GM19324 (cell line): ENCODE results near the gene BLTP3A.
"Not testable (repeated sequence)": the region's sequence is repeated elsewhere in the genome, so short reads cannot be mapped to it uniquely, and the experiment has no call there.

Experiments used
- ATAC-seq: cut with Tn5 transposase; IDR thresholded peaks from one replicate; pipeline ENCODE4 v1.9.1; 2021; ENCODE audit warnings: mild to moderate bottlenecking, moderate library complexity; ENCODE audit not compliant: unreplicated experiment, low FRiP score

BLTP3A gene

DNA sequence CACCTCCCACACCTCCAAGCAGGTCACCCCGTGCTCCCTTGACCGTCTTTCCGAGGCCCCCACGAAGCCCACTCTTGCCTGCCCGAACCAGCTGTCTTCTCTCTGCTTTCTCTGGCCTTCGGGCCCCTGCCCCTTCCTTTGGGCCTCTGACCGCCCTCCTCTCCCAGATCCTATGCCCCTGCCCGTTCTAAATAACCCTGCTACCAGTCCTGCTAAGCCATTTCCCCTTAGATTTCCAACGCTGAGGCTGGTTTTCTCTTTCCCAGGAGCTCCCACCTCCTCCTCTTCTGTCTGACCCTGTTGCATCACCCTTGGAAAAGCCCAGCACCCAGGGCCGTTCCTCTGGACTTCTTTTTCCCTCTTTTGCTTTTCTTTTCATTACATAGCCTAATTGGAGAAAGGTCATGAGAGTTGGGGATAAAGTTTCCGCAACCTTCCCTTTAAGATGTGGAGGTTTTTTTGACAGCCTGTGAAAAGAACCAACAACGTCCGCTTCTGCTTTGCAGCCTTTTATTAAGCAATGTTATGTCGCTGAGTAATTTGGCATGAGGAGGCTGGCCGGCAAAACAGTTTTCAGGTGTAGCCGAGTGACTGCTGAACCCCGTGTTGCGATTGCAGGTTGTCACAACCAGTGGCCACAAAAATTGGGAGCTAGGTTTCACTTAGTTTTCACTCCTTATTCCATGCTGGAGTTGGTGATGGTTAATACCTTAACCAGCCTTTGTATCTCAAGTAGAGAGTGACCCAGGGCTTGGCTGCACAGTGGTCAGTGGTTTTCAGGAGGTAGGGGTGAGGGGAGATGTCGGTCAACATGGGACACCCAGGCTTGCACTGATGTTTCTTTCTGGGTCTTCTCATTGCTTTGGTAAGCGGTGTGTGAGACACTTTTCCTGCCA lies 970 bp downstream of the BLTP3A start:
- peak; percentile 11 for ATAC-seq

DNA sequence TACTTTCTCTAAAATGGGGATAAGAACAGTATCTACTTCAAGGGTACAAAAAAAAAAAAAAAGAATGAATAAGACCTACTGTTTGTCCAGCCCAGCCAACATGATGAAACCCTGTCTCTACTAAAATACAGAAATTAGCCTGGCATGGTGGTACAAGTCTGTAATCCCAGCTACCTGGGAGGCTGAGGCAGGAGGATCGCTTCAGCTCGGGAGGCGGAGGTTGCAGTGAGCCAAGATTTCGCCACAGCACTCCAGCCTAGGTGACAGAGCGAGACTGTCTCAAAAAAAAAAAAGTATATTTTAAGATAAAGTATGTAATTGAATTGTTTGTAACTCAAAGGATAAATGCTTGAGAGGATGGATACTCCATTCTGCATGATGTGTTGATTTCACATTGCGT lies 2.0 kb downstream of the BLTP3A start:
- no peak for ATAC-seq

DNA sequence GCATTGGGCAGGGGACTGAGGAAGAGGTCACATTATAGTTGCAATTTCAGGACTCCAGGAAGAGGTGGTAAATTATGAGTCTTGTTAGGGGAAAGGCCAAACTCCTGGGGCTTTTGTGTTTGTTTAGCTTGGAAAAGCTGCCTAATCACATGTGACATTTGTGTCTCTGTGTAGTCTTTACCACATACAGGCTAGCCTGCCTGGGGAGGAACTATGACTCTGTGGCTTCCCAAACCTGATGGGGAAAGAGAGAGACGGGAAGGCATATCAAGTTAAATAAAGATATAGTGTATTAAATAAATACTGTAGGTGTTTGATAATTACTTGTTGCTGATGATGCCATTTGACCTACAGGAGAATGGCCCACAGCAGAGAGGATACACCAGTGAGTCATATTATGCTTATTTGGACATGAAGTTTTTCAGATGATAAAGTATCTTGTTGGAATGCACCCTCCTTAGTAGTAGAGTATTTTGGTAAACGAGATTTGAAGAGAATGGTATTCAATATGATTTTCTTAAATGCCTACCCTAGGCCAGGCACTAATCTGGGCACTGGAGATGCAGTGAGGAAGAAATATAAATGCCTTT lies 4.0 kb downstream of the BLTP3A start:
- ATAC-seq: no peak

DNA sequence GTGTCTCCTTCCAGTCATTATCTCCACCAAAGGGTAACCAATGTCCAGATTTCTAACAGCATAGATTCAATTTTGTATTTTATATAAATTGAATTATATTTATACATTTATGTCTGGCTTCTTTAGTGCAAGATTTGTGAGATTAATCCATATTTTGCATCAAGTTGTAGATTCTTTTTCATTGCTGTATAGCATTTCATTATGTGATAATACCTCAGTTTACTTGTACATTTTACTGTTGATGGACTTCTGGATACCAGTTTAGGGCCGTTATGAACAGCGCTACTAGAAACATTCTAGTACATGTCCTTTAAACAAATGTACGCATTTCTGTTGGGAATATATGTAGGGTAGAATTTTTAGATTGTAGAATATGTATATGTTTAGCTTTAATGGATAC lies 6.2 kb downstream of the BLTP3A start:
- no peak for ATAC-seq

DNA sequence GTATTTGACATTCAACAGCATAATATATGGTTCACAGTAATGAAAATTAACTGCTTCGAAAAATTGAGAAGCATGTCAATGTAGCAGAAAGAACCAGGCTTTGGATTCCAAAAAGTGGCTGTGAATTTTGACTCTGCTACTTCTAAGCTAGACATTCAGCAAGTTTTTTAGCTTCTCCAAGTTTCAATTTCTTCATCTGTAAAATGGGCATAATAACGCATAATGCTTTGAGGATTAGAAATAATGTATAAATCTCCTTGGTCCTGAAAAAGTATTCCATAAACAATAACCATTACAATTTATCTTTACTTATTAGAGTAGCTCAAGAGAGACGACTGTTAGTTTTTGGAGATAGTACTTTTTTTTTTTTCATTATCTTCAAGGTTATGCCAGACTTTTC lies 7.7 kb downstream of the BLTP3A start:
- no peak for ATAC-seq

DNA sequence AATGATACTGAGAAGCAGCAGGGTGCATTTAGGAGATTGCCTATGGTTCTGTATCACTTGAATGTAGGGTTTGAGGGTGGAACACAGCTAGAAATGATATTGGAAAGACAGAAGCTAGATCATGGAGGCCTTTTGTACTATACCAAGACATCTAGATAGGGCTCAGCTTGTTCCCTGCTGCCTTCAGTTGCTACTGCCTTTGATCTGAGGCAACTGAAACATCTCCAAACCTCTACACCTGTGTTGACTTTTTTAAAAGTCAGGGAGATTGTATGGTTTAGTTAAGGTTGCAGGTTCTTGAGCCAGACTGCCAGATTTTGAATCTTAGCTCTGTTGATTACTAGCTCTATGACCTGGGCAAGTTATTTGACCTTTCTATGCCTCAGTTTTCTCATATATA lies 12.7 kb downstream of the BLTP3A start:
- no peak for ATAC-seq

DNA sequence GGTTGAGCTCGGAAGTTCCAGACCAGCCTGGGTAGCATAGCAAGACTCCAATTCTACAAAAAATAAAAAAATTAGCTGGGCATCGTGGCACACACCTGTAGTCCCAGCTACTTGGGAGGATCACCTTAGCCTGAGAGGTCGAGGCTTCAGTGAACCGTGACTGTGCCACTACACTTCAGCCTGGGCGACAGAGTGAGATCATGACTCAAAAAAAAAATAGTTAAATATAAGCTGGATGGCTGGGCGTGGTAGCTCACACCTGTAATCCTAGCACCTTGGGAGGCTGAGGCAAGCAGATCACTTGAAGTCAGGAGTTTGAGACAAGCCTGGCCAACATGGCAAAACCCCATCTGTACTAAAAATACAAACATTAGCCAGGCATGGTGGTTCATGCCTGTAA lies 13.2 kb downstream of the BLTP3A start:
- not testable (repeated sequence) for ATAC-seq

DNA sequence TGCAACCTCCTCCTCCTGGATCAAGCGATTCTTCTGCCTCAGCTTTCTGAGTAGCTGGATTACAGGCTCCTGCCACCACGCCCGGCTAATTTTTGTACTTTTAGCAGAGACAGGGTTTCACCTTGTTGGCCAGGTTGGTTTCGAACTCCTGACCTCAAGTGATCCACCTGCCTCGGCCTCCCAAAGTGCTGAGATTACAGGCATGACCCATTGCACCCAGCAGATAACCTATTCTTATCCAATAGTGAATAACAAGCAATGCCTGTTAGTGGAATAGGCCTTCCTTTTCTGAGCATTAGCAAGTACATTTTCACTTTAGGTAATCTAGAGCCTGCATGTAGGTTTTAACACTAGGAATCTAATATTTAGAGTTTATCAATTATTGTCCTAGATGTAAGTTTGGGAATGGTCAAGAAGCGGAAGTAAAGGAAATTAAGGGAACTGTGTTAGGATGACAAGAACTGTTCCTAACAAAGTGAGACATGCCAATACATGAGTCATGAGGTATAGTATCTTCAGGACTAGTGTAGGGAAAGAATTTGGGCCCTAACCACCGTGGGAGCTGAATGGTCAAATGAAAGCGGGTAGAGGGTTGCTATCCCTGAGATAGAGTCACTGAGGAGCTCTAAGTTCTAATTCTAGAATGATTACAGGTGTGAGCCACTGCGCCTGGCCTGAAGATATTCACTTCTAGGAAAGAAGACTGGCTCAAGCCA lies 15.0 kb downstream of the BLTP3A start:
- no peak for ATAC-seq

DNA sequence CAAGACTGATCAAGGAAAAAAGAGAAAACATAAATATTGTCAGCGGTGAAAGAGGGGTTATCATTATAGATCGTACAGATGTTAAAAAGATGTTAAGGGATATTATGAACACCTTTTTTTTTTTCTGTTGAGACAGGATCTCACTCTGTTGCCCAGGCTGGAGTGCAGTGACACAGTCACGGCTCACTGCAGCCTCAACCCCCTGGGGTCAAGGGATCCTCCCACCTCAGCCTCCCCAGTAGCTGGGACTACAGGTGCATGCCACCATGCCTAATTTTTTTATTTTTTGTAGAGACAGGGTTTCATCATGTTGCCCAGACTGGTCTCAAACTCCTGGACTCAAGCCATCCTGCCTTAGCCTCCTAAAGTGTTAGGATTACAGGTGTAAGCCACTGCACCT lies 16.6 kb downstream of the BLTP3A start:
- ATAC-seq: not testable (repeated sequence)

DNA sequence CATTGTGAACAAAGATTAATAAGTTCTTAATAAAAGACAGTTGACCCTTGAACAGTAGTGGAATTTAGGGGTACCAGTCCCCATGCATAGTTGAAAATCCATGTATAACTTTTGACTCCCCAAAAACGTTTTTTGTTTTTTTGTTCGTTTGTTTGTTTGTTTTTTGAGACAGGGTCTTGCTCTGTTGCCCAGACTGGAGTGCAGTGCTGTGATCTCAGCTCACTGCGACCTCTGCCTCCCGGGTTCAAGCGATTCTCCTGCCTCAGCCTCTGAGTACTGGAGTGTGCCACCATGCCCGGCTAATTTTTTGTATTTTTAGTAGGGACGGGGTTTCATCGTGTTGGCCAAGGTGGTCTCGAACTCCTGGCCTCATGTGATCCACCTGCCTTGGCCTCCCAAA lies 17.5 kb downstream of the BLTP3A start:
- ATAC-seq: not testable (repeated sequence)

DNA sequence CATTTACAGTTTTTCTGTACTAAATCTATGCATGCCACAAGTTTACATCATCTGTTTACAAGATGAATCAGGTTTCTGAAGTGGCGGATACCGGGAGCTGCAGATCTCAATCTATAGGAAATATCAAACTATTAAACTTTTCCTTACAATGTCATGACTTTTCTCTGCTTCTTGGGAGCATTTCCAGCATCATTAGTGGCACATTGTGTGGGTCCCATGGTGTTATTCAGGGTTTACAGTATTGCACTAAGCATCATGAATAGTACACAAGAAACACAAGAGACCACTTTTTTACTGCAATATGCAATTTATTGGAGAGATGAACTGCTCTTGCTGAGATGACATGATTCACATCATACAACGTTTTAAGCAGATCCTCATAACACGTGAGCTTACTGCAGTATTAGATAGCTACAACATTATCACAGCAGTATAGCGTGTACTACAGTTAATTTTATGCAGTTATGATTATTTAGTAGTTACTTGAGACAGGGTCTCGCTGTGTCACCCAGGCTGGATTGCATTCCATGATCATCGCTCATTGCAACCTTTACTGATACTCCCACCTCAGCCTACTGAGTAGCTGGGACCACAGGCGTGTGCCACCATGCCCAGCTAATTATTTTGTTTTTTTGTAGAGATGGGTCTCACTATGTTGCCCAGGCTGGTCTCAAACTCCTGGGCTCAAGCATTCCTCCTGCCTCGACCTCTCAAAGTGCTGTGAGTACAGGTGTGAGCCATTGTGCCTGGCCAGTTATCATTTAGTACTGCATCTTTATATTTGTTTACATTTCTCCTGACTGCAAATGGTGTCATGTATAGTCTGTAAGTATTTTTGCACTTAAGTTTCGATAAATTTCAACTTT lies 18.4 kb downstream of the BLTP3A start:
- no peak for ATAC-seq

DNA sequence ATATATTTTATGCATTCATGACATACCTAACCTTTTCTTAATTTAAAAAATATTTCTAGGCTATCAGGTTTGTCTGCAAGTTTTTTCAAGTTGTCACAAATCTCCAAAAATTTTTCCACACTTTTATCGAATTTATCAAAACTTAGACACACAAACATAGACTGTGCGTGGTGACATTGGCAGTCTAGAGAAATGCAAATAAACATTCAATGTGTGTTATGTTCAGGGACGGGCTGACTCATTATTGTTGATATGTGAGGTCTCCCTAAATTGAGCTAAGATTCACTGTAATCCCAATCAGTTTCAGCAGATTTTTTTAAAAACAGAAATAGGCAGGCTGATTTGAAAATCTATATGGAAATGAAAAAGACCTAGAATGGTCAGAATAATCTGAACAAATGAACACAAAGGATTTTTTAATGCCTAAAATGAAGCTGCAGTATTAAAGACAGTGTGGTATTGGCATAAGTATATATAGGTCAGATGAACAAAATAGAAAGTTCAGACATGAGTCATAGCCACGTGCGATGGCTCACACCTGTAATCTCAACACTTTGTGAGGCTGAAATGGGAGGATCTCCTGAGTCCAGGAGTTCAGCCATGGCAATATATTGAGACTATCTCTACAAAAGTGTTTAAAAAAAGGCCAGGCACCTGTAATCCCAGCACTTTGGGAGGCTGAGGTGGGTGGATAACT lies 19.2 kb downstream of the BLTP3A start:
- ATAC-seq: no peak

DNA sequence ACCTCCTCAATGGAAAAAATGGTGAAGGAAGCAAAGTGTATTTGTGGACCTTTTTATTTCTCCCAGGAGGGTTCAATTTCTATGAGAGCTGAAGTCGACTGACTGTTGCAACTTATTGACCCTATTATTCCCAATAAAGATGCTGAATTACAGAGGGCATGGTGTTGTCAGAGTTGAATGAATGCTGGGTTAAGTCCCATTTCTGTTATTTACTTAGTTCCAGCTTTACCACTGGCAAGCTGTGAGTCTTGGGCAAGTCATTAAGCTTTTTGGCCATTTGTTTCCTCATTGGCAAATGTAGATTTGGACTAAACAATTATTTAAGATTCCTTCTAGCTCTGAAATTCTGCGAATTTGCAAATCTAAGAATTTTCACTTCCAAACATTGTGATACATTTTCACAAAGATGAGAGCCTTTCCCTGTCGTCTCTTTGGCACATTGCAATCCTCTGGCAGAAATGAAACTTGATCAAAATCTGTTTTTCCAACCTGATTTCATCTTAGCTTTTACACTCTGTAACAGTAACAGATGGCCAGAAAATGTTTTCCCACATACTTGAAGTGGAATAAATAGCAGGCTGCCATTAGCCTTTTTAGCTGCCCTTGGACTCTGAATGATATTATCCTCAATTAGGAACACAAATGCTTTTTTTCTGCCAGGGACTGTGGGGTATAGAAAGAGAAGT lies 21.3 kb downstream of the BLTP3A start:
- no peak for ATAC-seq

DNA sequence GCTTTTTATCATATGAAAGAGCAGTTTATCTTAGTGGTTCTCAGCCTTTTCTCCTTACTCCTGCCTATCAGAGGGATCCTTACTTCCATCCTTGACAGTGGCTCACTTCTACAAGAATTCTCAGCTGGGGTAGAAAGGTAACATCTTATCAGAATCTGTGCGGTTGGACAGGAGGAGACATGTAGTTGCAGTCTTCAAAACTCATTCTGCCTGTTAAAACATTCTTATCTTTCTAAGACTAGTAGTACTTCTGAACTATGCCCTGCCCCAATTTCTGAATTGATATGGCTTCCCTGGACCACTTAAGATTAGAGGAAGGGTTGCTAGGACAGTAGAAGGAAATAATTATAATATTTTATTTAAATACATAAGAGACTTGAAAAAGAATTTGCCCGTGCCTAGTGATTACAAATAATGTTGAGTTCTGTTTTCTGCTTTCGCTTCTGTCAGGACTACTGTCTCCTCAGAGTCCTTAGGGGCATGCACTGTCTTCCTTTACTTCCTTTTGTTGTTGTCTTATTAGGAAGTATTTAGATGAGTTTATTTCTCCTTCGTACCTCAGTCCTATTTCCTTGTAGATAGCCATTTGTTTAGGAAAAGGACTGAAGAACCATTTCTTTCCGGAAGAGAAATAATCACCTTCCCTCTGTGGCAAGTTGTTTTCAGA lies 24.9 kb downstream of the BLTP3A start:
- no peak for ATAC-seq

DNA sequence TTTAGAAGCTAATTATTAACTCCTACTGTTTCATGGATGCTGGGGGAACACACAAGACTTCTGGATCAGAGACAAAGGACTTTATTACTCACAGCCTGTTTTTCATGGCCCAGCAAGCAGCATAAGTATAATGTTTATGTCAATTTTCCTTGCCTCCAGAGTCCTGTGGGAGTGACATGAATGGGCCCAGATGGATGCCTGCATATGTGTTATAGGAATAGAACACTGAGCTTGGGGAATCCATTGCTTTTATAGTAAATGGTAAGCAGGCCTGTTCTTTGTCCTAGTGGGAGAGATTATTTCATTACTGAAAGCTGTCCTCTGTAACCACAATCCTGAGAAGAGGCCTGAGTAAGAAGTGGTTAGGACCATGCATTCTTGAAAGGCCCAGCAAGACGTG lies 25.6 kb downstream of the BLTP3A start:
- no peak for ATAC-seq

DNA sequence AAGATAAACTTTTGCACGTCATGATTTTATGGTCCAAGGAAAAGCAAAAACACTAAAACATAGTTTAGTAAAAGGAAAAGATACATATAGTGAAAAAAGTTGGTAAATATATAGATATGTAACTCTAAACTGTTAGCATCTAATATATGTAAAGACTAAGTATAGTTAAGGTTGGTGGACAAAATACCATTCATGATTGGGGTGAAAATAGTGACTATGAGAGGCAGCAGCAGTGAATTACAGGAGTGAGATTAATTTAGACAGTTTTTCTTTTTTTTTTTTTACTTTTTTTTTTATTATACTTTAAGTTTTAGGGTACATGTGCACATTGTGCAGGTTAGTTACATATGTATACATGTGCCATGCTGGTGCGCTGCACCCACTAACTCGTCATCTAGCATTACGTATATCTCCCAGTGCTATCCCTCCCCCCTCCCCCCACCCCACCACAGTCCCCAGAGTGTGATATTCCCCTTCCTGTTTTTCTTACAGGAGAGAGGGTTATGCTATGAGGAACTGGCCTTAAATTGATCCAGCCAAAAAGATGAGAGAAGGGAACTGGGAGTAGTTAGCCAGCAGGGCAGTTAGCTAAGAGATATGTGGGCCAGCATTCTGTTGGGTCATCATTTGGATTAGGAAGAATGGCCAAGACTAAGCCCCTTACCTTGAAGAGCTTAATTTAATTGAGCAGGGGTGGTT lies 27.1 kb downstream of the BLTP3A start:
- ATAC-seq: not testable (repeated sequence)

DNA sequence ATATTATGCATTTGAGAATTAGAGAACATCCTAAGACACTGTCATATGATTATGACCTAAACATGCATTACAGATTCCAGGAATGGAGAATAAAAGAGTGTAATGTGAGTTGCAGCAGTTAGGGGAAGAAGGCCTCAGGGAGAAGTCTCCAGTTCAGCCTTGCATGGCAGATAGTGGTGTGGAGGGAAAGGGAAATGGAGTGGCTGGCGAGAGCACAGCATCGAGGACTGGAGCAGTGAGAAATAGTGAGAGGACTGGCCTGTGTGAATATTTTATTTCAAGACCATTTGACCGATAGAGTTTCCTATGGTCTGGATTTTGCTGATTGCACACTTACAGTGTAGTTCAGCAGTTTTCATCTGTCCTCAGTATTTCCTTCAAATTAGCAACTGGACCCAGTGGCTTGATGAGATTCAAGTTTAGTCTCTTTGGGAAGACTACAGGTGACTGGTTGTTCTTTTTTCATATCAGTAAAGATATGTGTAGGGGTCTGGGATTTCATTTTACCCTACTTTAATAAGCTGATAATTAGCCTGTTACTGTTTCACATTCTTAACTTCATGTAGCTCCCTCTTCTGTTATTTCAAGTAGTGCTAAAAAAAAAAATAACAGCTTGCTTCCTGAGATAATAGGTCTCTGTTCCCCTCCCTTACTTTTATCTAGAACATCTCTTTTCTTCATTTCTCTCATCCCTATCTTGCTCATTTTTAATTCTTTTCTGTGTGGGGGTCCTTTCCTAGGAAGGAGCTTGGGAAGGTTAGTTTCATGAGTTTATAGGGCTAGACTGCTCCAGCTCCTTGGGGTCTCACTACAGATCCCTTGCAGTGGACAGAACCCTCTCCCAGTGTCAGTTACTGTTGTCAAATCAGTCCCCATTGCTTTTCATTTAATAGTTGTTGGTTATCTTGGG lies 27.9 kb downstream of the BLTP3A start:
- ATAC-seq: no peak
